ENCODE results near the gene ANKS1B.

Gene ANKS1B

DNA sequence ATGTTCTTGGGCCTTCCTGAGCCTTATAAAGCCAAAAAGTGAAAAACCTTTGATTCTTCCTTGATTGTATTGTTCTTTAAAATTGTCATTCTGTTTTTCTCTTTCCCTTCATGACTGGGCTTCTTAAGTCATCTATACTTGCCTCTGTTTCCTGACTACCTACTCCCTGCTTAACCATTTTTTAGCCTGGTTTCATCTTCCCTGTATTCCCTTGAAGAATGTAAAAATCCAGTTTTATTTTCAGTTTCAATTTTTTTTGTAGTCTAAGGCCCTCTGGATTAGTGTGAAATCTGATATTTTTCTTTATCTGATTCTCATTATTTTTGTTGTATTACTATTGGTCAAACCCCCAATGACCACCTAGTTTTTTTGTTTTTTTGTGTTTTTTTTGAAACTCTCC is 1293.4 kb downstream of the ANKS1B start:
- no peak for DNase-seq

DNA sequence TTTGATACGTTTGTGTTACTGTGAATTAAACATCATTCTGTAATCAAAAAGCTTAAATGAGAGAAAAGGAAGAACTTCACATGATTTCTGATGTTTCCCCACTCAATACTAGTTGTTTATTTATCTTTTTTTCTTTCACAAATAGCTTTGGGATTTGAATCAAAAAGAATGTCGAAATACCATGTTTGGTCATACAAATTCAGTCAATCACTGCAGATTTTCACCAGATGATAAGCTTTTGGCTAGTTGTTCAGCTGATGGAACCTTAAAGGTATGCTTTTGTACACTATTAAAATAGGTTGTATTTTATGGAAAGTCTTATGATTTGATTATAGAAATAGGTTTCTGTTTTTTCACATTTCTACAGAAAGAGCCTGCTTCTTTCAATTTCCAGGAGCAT is 1298.1 kb downstream of the ANKS1B start:
- no peak for DNase-seq

All from hematopoietic multipotent progenitor cell treated with erythropoietin and hydrocortisone succinate and interleukin-3 and kit ligand, for 6 days (in vitro differentiated cells).